Gastroesophageal sphincter (tissue), 3 donors: ENCODE data around the gene ARHGAP26.

ENCODE experiments used
- CTCF ChIP-seq, 4 experiments: fragments of 200-600 bp in 2 of 4; fragments of 450-650 bp in 2 of 4; sonication (generic) in 1 of 4; IDR thresholded peaks; one replicate each; pipeline ENCODE4 v1.5.1; 2017 to 2019; ENCODE audit warnings: antibody characterized with exemption in 4 of 4, mild to moderate bottlenecking in 2 of 4, moderate library complexity in 2 of 4
- EP300 ChIP-seq: sonication (generic); formaldehyde crosslinking; IDR thresholded peaks from one replicate; pipeline ENCODE4 v1.6.1; 2017; ENCODE audit warnings: antibody characterized with exemption, mild to moderate bottlenecking

GRCh38 chr5:143084407-143084806 lies 314.2 kb downstream of the ARHGAP26 start:
- no peak for TF ChIP-seq CTCF (IDR thresholded peaks at IDR 0.05)
- no peak for TF ChIP-seq EP300
